ENCODE data around the gene ZNF285. TPM values are rescaled to one million over a fixed set of nuclear protein-coding genes. Genes with fewer than 3 reads are reported as not detected.
"Not testable (repeated sequence)": the region's sequence is repeated elsewhere in the genome, so short reads cannot be mapped to it uniquely, and the experiment has no call there.

ZNF285 gene
- polyA plus RNA-seq, 3 donors = 0.07 to 0.09 TPM; not detected in 1

GRCh38 chr19:44430956-44431355 is 29.5 kb upstream of the ZNF285 start:
- Histone ChIP-seq H3K4me2 (replicated peaks; ENCODE audit: extremely low read depth, low read length, poor library complexity, severe bottlenecking) (no peak overlapping the region), H3K79me2 (ENCODE audit: insufficient read depth, low read length) (no peaks in the 10 kb centered on the region), H3K27me3 (ENCODE audit: control insufficient read depth in 2 of 2, insufficient read depth in 2 of 2, low read length in 2 of 2) (no peaks in the 10 kb centered on the region), H3K9me3 (replicated peaks in 1 of 2; ENCODE audit: control insufficient read depth in 1 of 2, insufficient read depth in 1 of 2, low read length in 2 of 2) (peaks cover 68 to 92% of the 10 kb centered on the region in 2 donors), H3K4me3 (replicated peaks in 1 of 3; ENCODE audit: low read depth in 2 of 3, low read length in 3 of 3) (no peak overlapping the region), H4K20me1 (ENCODE audit: insufficient read depth, low read length) (no peaks in the 10 kb centered on the region), H3K36me3 (replicated peaks in 1 of 2; ENCODE audit: control insufficient read depth in 1 of 2, insufficient read depth in 2 of 2, low read length in 2 of 2) (no peaks in the 10 kb centered on the region), H3K27ac (ENCODE audit: low read depth in 1 of 2, low read length in 2 of 2) (no peak overlapping the region), H3K4me1 (ENCODE audit: control insufficient read depth in 1 of 2, insufficient read depth in 2 of 2, low read length in 2 of 2) (no peaks in the 10 kb centered on the region), H3K9ac (ENCODE audit: insufficient read depth, low read length, poor library complexity, severe bottlenecking) (no peak overlapping the region), H2AFZ (ENCODE audit: insufficient read depth, low read depth, low read length, poor library complexity, severe bottlenecking) (no peak overlapping the region)
- WGBS (ENCODE audit: insufficient coverage) = no CpG with 5 or more reads among the region's 1 CpG
- Mint-ChIP-seq H3K36me3 (no peaks in the 10 kb centered on the region), H3K27ac (no peak overlapping the region), H3K4me1 (no peaks in the 10 kb centered on the region), H3K27me3 (ENCODE audit: low read depth in 3 of 3) (peaks cover 0 to 3% (median 0%) of the 10 kb centered on the region in 3 donors), H3K9me3 (peaks cover 51 to 89% (median 74%) of the 10 kb centered on the region in 7 donors), H3K4me3 (no peak overlapping the region)
- no peak for TF ChIP-seq CTCF (IDR thresholded peaks at IDR 0.05)
- intact Hi-C loops (cut with micrococcal nuclease) = no loop called here
- DNase-seq = no peak

DNA sequence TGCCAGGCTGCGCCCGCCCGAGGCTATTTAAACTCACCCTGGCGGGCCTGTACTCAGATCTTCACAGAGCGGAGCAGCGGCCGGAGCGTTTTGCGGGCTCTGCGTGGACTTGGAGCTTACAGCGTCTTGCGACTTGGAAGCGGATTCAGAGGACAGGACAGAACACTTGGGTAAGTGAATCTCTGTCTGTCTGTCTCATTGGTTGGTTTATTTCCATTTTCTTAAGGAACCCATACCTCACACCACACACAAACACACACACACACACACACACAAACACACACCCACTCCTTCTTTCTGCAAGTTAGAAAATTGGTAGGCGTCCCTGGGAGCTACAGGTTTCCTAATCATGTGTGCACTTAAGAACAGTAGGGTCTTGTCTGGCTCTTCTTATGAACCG is 14.1 kb upstream of the ZNF285 start:
- WGBS (ENCODE audit: insufficient coverage) = 100% methylated on average over 1 of the region's 15 CpGs
- H3K27ac ChIP-seq (ENCODE audit: low read depth in 1 of 2, low read length in 2 of 2); H3K4me2 ChIP-seq (replicated peaks; ENCODE audit: extremely low read depth, low read length, poor library complexity, severe bottlenecking); H3K9ac ChIP-seq (ENCODE audit: insufficient read depth, low read length, poor library complexity, severe bottlenecking); H3K4me1 Mint-ChIP-seq; H3K79me2 ChIP-seq (ENCODE audit: insufficient read depth, low read length); H3K27me3 Mint-ChIP-seq (ENCODE audit: low read depth in 3 of 3); H3K36me3 ChIP-seq (replicated peaks in 1 of 2; ENCODE audit: control insufficient read depth in 1 of 2, insufficient read depth in 2 of 2, low read length in 2 of 2); H3K4me3 Mint-ChIP-seq; H2AFZ ChIP-seq (ENCODE audit: insufficient read depth, low read depth, low read length, poor library complexity, severe bottlenecking); H3K4me3 ChIP-seq (replicated peaks in 1 of 3; ENCODE audit: low read depth in 2 of 3, low read length in 3 of 3); H3K27ac Mint-ChIP-seq; DNase-seq; H4K20me1 ChIP-seq (ENCODE audit: insufficient read depth, low read length); intact Hi-C loops (cut with micrococcal nuclease); H3K27me3 ChIP-seq (ENCODE audit: control insufficient read depth in 2 of 2, insufficient read depth in 2 of 2, low read length in 2 of 2); H3K4me1 ChIP-seq (ENCODE audit: control insufficient read depth in 1 of 2, insufficient read depth in 2 of 2, low read length in 2 of 2); H3K36me3 Mint-ChIP-seq: not testable (repeated sequence)
- peaks cover 64 to 69% of the 10 kb centered on the region in 2 donors for H3K9me3 ChIP-seq (replicated peaks in 1 of 2; ENCODE audit: control insufficient read depth in 1 of 2, insufficient read depth in 1 of 2, low read length in 2 of 2)
- H3K9me3 Mint-ChIP-seq = peaks cover 29 to 57% (median 52%) of the 10 kb centered on the region in 7 donors

DNA sequence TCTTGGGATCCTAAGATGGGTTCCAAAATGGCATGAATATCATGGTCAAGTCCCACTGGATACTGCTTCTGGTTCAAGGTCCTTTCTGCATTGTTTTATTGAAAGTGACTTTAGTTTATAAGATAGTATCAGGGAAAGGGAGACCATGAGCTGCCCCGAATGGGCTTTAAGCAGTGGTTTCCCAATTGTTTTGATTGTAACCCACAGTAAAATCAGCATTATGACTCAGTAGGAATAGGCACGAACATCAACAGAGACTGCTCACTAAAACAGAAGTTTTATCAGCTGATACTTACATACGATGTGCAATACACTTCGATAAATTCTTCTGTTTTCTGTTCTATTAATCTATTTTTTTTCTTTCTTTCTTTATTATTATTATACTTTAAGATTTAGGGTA is 12.1 kb downstream of the ZNF285 start:
- H3K36me3 Mint-ChIP-seq = peaks cover 7 to 14% of the 10 kb centered on the region in 2 donors
- H3K27ac Mint-ChIP-seq; H3K27ac ChIP-seq (ENCODE audit: low read depth in 1 of 2, low read length in 2 of 2); H3K27me3 ChIP-seq (ENCODE audit: control insufficient read depth in 2 of 2, insufficient read depth in 2 of 2, low read length in 2 of 2); H3K36me3 ChIP-seq (replicated peaks in 1 of 2; ENCODE audit: control insufficient read depth in 1 of 2, insufficient read depth in 2 of 2, low read length in 2 of 2); H3K4me3 Mint-ChIP-seq; H2AFZ ChIP-seq (ENCODE audit: insufficient read depth, low read depth, low read length, poor library complexity, severe bottlenecking); H3K4me3 ChIP-seq (replicated peaks in 1 of 3; ENCODE audit: low read depth in 2 of 3, low read length in 3 of 3); H3K4me1 ChIP-seq (ENCODE audit: control insufficient read depth in 1 of 2, insufficient read depth in 2 of 2, low read length in 2 of 2); H3K27me3 Mint-ChIP-seq (ENCODE audit: low read depth in 3 of 3); DNase-seq; H3K4me1 Mint-ChIP-seq; H4K20me1 ChIP-seq (ENCODE audit: insufficient read depth, low read length); H3K79me2 ChIP-seq (ENCODE audit: insufficient read depth, low read length); H3K4me2 ChIP-seq (replicated peaks; ENCODE audit: extremely low read depth, low read length, poor library complexity, severe bottlenecking); H3K9ac ChIP-seq (ENCODE audit: insufficient read depth, low read length, poor library complexity, severe bottlenecking); intact Hi-C loops (cut with micrococcal nuclease): not testable (repeated sequence)
- peaks cover 28 to 59% (median 44%) of the 10 kb centered on the region in 7 donors for H3K9me3 Mint-ChIP-seq
- peaks cover 35 to 49% of the 10 kb centered on the region in 2 donors for H3K9me3 ChIP-seq (replicated peaks in 1 of 2; ENCODE audit: control insufficient read depth in 1 of 2, insufficient read depth in 1 of 2, low read length in 2 of 2)
- WGBS (ENCODE audit: insufficient coverage) = no CpG with 5 or more reads among the region's 4 CpGs
